ENCODE data around the gene IGSF21. TPM values are rescaled to one million over a fixed set of nuclear protein-coding genes. Genes with fewer than 3 reads are reported as not detected.
"Not testable (repeated sequence)": the region's sequence is repeated elsewhere in the genome, so short reads cannot be mapped to it uniquely, and the experiment has no call there.

Gene IGSF21
- total RNA-seq, 1 experiment from 2014 or later: not detected

DNA sequence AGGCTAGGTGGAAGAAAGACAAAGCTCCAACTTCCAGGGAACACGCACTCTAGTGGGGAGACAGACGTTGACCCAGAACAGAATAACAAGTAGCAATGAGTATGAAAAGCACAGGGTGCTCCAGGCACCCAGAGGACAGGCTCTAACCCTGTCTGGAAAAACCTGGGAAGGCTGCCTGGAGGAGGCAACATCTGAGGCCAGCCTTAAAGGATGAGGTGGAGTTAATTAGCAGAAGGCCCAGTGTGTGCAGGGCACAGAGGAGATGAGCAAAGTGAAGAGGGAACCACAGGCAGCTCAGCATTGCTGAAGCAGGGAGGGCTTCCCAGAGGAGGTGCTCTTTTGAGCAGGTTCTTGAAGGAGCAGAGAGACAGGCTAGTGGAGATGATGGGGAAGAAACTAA, 246.4 kb downstream of the IGSF21 start:
- DNase-seq (ENCODE audit: low read depth): no peak

DNA sequence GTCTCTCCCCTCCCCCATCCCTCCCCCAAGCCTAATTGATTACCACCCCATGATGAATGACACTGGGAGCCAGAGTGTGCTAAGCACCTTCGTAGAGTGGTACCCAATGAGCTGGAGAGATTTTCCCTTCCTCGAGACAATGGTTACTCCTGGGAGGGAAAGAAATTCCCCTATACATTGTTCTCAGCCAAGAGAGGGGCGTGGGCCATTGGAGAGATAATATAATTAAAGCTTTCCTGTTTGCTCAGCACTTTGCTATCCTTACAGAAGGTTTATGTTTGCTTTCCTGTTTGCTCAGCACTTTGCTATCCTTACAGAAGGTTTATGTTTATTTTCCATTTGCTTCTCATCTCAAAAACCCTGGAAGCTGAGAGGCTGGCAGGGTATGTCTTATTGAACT, 247.0 kb downstream of the IGSF21 start:
- DNase-seq (ENCODE audit: low read depth): no peak

DNA sequence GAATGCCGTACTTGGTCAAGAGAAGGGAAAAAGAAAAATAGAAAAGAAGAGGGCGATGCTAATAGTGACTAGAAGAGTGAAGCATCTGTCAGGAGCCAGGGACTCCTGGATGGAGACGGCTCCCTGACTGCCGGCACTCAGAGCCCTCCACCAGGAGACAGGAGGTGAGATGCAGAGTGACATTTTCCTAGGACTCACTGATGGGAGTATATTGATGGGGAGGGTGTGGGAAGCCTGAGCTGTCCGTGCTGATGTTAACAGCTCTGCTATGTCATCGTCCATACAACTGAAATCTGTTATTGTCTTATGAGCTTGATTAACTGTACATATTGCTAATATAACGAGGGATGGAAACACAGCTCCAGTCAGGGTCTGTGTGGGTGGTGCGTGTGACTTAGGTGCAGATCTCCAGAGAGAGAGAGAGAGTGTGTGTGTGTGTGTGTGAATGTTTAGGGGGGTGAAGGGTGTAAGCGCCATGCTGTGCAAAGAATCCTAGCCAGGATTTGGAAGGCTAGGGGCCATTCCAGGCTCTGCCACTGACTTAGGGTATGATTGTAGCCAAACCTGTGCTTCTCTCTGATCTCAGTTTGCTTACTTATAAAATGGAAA, 250.1 kb downstream of the IGSF21 start:
- DNase-seq (ENCODE audit: low read depth): no peak

DNA sequence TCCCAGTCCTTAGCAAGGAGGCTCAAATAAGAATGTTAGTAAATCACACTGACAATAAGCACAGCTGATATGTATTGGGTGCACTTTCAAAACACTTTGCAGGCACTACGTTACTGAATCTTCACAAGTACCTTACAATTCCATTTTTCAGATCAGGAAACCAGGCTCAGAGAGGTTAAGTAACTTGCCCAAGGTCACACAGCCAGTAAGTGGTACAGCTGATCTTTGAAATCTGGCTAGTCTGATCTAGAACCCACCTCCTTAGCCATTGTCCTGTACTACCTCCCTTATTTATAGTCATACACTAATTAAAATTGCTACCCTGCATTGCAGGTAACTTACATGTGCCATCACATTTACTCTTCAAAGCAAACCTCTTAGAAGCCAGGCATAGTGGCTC, 251.0 kb downstream of the IGSF21 start:
- DNase-seq (ENCODE audit: low read depth): no peak

DNA sequence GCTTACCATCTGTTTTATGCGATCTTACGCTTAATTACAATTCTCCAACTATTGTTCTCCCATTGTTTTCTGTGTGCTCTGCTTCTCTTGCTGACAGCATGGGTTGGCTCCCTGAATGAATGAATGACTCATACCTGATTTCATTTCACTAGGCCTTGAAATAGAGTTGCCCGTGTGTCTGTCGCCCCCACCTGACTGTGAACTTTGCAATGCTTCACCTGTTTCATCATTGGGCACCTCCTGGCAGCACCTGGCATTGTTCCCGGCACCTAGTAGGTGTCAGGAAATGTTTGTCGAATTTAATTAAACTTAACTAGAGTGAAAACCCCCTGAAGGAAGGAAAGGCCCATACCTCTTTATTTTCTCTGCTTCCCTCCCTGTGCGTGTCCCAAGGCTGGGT, 252.7 kb downstream of the IGSF21 start:
- DNase-seq (ENCODE audit: low read depth): no peak

DNA sequence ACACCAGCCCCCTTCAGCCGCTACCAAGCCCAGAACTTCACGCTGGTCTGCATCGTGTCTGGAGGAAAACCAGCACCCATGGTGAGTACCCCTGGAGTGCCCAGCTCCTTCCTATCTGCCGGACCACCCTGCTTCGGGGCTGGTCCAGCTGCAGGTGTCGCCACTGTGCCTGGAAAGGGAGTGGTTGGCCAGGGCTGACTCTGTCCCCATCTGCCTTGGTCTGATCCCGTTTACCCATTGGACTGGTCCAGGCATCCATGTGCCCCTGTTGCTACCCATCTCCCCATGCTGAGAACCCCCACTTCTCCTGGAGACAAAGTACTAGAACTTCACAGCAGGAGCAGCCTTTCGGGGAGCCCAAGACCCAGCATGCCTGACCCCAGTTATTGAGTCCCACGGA, 254.6 kb downstream of the IGSF21 start:
- DNase-seq (ENCODE audit: low read depth): no peak

DNA sequence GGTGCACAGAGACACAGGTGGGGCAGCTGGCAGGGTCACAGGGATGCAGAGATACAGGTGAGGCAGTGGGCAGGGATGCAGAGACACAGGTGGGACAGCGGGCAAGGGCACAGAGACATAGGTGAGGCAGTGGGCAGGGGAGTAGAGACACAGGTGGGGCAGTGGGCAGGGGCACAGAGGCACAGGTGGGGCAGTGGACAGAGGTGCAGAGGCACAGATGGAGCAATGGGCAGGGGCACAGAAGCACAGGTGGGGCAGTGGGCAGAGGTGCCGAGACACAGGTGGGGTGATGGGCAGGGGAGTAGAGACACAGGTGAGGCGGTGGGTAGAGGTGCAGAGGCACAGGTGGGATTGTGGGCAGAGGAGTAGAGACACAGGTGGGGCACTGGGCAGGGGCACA, 255.8 kb downstream of the IGSF21 start:
- no peak for DNase-seq (ENCODE audit: low read depth)

DNA sequence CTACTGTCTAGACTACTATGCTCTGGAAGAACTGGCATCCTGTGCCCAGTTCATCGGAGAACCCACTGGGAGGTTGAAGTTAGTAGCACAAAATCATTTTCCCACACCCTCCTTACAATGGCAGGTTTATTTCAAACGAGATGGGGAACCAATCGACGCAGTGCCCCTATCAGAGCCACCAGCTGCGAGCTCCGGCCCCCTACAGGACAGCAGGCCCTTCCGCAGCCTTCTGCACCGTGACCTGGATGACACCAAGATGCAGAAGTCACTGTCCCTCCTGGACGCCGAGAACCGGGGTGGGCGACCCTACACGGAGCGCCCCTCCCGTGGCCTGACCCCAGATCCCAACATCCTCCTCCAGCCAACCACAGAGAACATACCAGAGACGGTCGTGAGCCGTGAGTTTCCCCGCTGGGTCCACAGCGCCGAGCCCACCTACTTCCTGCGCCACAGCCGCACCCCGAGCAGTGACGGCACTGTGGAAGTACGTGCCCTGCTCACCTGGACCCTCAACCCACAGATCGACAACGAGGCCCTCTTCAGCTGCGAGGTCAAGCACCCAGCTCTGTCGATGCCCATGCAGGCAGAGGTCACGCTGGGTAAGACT, 257.6 kb downstream of the IGSF21 start:
- no peak for DNase-seq (ENCODE audit: low read depth)

DNA sequence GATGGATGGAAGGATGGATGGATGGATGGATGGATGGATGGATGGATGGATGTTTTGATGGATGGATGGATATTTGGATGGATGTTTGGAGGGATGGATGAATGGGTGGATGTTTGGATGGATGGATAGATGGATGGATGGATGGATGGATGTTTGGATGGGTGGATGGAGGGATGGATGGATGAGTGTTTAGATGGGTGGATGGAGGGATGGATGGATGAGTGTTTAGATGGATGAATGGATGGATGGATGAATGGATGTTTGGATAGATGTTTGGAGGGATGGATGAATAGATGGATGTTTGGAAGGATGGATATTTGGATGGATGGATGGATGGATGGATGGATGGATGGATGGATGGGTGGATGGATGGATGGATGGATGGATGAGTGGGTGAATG, 264.9 kb downstream of the IGSF21 start:
- not testable (repeated sequence) for DNase-seq (ENCODE audit: low read depth)

DNA sequence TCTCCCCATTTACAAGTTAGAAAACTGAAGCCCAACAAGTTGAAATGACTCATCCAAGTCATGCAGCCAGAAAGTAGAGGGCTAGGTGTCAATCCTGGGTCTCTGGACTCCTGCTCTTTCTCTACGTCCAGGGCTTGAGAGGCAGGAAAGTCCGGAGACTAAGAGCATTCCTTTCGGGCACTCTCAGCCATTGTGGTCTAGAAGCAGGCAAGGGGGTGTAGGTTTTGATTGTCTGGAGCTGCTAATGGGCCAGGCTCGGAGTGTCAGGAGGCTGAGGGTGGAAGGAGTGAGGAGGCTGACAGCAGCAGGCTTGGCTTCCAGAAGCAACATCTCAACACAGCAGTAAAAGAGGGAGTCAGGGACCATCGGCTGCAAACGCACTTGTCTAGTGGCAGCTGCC, 265.6 kb downstream of the IGSF21 start:
- DNase-seq (ENCODE audit: low read depth): no peak

DNA sequence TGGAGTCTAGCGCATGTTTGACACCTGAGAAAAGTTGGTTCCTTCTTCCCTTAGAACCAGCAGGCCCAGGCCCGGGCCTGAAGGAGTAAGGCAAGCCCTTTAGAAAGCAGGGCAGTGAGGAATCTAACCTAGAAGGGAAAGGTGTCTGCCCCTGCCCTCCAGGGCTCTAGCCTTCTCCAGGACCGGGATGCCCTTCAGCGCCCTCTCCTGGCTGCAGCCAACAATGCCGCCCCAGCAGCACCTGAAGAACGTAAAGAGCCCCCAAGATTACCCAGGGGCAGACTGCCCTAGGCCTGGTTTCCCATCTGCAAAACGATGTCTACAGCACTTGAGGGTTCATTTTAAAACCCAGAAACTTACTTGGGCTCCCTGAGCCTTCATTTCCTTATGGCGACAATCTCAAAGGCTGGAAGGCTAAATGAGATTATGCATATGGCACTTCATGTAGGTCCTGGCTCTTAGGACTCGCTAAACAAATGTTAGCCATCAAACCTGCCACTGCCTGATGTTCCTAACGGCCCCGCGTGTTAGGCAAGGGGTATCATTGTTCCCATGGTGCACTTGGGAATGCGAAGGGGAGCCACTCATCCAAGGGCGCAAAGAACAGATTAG, 266.4 kb downstream of the IGSF21 start:
- DNase-seq (ENCODE audit: low read depth): no peak

DNA sequence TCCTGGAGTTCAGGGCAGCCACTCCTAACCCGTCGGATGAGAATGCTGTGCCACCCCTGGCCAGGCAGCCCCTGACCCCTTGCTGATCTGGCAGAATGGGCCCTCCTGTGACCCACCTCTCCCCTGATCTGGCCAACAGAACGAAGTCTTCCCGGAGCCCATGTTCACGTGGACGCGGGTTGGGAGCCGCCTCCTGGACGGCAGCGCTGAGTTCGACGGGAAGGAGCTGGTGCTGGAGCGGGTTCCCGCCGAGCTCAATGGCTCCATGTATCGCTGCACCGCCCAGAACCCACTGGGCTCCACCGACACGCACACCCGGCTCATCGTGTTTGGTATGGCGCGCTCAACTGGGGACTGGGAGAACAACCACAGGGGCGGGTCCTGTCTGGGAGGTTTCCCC, 269.1 kb downstream of the IGSF21 start:
- no peak for DNase-seq (ENCODE audit: low read depth)

DNA sequence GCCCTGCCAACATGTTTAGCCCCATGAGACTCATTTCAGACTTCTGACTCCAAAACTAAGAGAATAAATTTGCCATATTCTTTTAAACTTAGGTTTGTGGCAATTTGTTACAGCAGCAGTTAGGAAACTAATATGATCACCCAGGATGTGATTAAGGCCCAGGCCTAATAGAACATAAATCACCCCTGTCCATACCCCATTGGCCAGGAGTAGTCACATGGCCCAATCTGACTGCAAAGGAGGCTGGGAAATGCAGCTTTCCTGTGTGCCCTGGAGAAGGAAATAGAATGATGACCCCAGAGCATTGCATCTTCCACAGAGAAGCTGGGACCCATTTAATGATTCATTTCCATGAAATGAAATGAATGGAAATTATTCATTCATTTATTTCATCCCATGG, 272.7 kb downstream of the IGSF21 start:
- no peak for DNase-seq (ENCODE audit: low read depth)

DNA sequence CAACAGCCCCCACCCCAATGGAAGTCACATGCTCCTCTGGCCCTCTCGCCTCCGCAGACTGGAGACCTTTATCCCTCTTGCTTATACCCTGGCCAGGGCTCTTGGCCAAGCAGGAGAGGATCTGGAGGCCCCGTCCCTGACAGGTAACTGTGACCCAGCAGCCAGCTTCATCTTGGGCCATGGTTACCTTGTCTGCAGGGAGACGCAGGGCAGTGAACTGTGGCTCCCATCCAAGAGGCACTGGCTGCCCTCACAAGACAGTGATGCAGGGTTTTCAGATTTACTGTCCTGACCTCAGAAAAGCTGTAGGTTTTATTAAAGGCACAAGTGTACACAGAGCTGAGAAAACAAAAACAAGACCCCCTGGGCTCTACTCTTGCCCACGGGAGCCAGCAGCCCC, 276.5 kb downstream of the IGSF21 start:
- no peak for DNase-seq (ENCODE audit: low read depth)

DNA sequence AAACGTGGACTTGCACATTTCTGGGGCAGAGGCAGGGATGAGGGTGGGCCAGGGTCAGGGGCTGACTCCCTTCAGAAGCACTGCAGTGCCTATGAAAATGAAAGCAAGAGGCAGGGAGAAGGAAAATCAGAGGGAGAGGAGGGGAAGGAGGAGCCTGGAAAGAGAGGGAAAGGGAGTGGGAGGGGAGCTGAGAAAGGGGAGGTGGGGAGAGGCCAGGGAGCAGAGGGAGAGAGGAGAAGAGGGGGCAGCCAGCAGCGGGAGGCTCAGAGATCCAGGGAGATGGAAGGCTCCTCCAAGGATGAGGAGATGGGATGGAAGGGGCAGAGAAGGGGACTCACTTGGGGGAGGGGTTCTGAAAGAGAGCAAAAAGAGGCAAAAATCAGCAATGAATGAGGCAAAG, 276.9 kb downstream of the IGSF21 start:
- no peak for DNase-seq (ENCODE audit: low read depth)

DNA sequence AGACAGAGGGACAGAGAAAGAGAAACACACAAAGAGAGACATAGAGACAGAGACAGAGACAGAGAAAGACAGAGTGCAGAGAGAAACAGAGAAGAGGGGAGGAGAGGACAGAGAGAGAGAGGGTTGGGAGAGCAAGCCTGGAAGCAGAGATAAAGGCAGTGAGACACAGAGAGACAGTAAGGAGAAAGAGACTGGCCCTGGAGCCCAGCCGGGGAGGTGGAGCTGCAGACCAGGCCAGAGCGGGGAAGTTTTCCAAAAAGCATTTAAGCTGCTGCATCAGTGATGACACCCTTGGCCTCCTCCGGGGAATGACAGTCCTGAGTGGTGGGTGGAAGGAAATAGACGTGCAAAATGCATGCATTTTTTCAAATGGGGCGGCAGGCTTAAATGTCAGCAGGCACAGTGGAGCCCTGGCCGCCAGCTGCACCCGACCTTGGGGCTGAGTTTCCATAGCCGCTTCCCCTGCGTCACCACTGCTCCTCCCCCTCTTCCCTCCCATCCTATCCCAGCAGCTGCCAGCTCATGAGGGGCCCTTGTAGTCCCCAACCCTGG, 277.7 kb downstream of the IGSF21 start:
- DNase-seq (ENCODE audit: low read depth): no peak

DNA sequence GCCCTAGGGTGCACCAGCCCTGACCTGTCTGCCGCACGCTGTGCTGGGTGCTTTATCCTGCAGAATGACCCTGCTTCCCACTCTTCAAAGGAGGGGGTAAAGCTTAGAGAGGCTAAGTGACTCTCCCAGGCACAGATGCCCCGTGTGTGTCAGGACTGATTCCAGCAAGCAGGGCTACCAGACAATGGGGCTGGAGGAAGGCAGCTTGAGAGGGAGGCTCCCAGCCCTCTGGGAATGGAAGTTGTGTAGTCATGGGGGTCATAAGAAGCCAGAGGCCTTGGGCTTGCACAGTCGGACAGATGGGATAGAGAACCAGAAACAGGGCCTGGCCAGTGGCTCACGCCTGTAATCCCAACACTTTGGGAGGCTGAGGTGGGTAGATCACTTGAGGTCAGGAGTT, 279.0 kb downstream of the IGSF21 start:
- DNase-seq (ENCODE audit: low read depth): no peak

DNA sequence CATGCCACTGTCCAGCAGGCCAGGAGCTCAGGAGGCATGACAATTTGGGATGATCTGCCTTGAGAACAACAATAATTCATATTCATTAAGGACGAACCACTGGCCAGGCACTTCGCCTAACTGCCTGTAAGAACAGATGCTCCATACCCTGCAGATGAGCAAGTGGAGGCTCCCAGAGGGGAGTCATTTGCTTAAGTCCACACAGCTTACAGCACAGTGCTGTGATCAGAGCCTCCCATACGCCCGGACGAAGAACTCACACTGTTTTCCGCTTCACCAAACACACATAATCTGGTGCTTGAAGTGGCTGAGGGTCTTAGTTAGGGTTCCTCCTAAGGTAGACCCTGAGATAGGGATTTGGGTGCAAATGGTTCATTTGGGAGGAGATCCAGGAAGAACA, 279.7 kb downstream of the IGSF21 start:
- DNase-seq (ENCODE audit: low read depth): no peak

DNA sequence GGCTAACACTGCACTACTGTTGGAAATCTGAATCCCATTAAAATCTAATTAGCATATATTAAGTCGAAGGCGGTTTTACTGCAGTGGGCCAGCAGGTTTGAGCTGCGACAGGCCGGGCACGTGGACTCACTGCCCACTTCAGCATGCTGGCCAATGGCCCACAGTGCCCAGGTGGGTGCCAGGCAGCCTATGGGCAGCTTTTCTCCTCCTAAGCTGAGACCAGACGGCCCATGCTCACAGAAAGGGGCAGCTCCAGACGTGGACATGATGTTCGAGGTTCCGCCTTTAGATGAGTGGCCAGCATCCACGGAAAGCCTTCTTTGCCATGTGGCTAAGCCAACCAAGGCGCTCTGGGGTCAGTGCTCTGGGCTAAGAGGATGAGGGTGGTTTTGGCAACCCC, 283.4 kb downstream of the IGSF21 start:
- no peak for DNase-seq (ENCODE audit: low read depth)

DNA sequence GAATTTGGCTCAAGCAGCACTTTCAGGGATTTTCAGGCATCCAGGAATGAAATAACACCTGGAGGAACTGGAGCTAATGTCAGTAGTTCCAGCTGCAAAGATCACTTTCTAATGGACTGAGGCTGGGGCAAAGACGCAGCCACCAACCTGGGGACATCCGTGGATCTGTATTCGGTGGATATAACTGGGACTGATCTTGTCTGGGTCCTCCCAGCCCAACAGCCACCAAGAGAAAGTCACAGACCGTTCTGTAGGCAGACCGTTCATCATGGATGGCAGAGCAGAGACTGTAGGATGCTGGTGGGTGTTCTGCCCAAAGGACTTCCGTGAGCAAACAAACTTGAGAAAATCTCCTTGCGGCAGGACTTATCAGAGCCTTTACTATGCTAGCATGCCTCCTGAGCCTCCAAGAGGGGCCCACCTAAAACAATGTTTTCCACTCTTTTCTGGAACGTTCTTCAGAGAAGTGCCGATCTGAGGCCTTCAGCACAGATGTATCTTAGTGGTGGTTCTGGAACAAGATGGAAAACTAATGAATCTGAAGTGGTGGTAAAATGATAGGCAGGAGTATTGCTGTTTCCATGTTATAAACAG, 287.1 kb downstream of the IGSF21 start:
- no peak for DNase-seq (ENCODE audit: low read depth)

DNA sequence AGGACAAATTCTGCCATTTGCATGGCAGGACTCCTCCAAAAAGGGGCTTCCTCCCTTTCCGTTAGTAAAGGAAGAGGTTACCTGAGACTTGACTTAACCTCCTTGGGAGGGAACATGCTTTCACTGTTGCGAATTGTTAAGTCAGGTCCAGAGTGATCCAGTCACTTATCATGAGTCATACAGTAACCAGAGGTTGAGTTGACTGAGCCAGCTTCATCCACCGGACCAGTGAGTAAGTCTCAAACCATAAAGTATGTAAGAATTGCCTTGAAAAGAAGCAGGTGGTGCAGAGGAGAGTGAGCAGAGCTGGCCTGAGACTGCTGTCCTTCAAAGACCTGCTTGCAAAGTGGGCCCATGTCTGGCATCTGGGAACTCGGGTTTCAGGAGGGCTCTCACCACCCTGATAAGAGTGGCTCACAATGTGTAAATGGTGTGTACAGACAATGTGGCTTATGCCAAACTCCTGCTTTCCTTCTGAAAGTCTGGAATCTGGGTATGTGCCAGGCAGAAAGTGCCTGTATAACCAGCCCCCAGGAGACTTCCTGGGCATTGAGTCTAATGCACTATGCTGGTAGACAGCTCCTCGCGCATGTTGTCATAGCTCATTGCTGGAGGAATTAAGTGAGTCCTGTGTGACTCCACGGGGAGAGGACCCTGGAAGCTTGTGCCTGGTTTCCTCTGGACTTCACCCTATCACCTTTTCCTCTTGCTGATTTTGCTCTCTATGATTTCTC, 288.8 kb downstream of the IGSF21 start:
- DNase-seq (ENCODE audit: low read depth): no peak

DNA sequence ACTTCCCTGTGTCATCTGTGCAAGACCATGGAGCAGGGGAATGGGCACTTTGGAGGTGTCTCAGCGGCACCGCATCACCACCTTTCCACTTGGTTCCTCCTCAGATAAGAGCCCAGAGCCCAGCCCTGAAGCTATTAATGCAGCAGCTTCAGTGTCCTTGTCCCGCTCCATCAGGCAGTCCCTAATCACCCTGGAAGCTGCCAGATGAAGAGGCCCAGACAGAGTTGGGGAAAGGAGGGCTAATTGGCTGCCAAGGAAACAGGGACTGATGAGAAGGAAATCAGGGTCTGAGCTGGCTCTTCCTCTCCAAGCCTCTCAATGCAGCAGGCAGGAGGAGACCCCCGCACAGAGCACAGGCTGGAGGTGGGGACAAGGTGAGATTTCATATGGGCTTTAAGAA, 290.0 kb downstream of the IGSF21 start:
- DNase-seq (ENCODE audit: low read depth): no peak
